ENCODE results near the gene PARP8.
"Not testable (repeated sequence)": the region's sequence is repeated elsewhere in the genome, so short reads cannot be mapped to it uniquely, and the experiment has no call there.

PARP8 gene

GRCh38 chr5:50679554-50679953 is 13.1 kb downstream of the PARP8 start:
- not testable (repeated sequence) for H3K14ac ChIP-seq (ENCODE audit: low read length in 2 of 2); H3K18ac ChIP-seq (ENCODE audit: low read depth in 1 of 2, low read length in 2 of 2); H2AK5ac ChIP-seq (ENCODE audit: low read length, severe bottlenecking); H3K4me3 ChIP-seq (ENCODE audit: insufficient read depth in 1 of 2, low read depth in 1 of 2, low read length in 2 of 2); H3K27me3 ChIP-seq (ENCODE audit: control insufficient read depth in 1 of 2, insufficient read depth in 1 of 2, low read length in 2 of 2); H3K23ac ChIP-seq (ENCODE audit: low read length in 2 of 2); H3K9ac ChIP-seq (ENCODE audit: low read length); H3K27ac ChIP-seq (ENCODE audit: low read length, poor library complexity, severe bottlenecking); H2BK15ac ChIP-seq (ENCODE audit: low read depth, poor library complexity, severe bottlenecking); H3K36me3 ChIP-seq (ENCODE audit: control insufficient read depth in 1 of 2, insufficient read depth in 2 of 2, low read depth in 1 of 2, low read length in 2 of 2); H2BK120ac ChIP-seq (ENCODE audit: low read depth, low read length); H4K8ac ChIP-seq (ENCODE audit: low read length); H3K4me2 ChIP-seq (ENCODE audit: low read length, poor library complexity, severe bottlenecking); H2BK5ac ChIP-seq (ENCODE audit: low read depth, low read length, poor library complexity, severe bottlenecking); H2AFZ ChIP-seq (ENCODE audit: low read depth, low read length); H3K79me1 ChIP-seq (replicated peaks; ENCODE audit: low read length, poor library complexity, severe bottlenecking); H3K4ac ChIP-seq (ENCODE audit: low read depth in 1 of 2, low read length in 2 of 2); H3K9me3 ChIP-seq (ENCODE audit: control insufficient read depth, low read length); H4K91ac ChIP-seq (ENCODE audit: low read length); H3K4me1 ChIP-seq (ENCODE audit: control insufficient read depth, insufficient read depth, low read depth, low read length); DNase-seq; H2BK12ac ChIP-seq (ENCODE audit: low read length in 2 of 2)
- 100% methylated on average over 2 of the region's 4 CpGs for WGBS

DNA sequence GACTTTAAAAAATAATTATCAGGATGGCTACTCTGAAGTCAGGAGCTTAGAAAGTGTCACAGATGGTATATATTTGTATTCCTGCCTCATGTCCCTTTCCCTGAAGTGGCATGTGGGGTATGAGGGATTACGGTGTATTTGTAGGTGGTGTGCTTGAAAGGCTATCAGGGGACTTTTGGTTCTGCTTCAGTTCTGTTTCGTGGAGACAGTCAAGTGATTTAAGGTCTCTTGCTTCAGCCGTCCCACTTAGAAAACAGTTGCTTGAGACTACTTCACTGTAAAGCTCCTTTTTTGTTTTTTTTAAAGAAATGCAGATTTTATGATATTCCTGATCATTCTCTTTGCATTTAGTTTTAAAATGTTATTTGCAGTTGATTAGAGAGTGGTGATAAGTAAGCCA is 18.3 kb downstream of the PARP8 start:
- no peak overlapping the region for H3K9ac ChIP-seq (ENCODE audit: low read length)
- no peak overlapping the region for H2BK120ac ChIP-seq (ENCODE audit: low read depth, low read length)
- H2BK5ac ChIP-seq (ENCODE audit: low read depth, low read length, poor library complexity, severe bottlenecking): no peak overlapping the region
- no peak overlapping the region for H4K91ac ChIP-seq (ENCODE audit: low read length)
- H4K8ac ChIP-seq (ENCODE audit: low read length): no peak overlapping the region
- H2BK15ac ChIP-seq (ENCODE audit: low read depth, poor library complexity, severe bottlenecking): no peak overlapping the region
- H3K79me1 ChIP-seq (replicated peaks; ENCODE audit: low read length, poor library complexity, severe bottlenecking): peaks cover 20% of the 10 kb centered on the region
- no peak overlapping the region for H3K4me3 ChIP-seq (ENCODE audit: insufficient read depth in 1 of 2, low read depth in 1 of 2, low read length in 2 of 2)
- no peaks in the 10 kb centered on the region for H3K36me3 ChIP-seq (ENCODE audit: control insufficient read depth in 1 of 2, insufficient read depth in 2 of 2, low read depth in 1 of 2, low read length in 2 of 2)
- 71% methylated on average over 2 of the region's 3 CpGs for WGBS
- H3K14ac ChIP-seq (ENCODE audit: low read length in 2 of 2): no peak overlapping the region
- H3K4me2 ChIP-seq (ENCODE audit: low read length, poor library complexity, severe bottlenecking): no peak overlapping the region
- H2AK5ac ChIP-seq (ENCODE audit: low read length, severe bottlenecking): no peak overlapping the region
- no peaks in the 10 kb centered on the region for H3K27me3 ChIP-seq (ENCODE audit: control insufficient read depth in 1 of 2, insufficient read depth in 1 of 2, low read length in 2 of 2)
- H3K4ac ChIP-seq (ENCODE audit: low read depth in 1 of 2, low read length in 2 of 2): no peak overlapping the region
- no peaks in the 10 kb centered on the region for H3K4me1 ChIP-seq (ENCODE audit: control insufficient read depth, insufficient read depth, low read depth, low read length)
- no peak for DNase-seq
- H3K18ac ChIP-seq (ENCODE audit: low read depth in 1 of 2, low read length in 2 of 2): no peak overlapping the region
- H3K27ac ChIP-seq (ENCODE audit: low read length, poor library complexity, severe bottlenecking): no peak overlapping the region
- H2BK12ac ChIP-seq (ENCODE audit: low read length in 2 of 2): no peak overlapping the region
- no peaks in the 10 kb centered on the region for H3K9me3 ChIP-seq (ENCODE audit: control insufficient read depth, low read length)
- no peak overlapping the region for H2AFZ ChIP-seq (ENCODE audit: low read depth, low read length)
- H3K23ac ChIP-seq (ENCODE audit: low read length in 2 of 2): no peak overlapping the region

DNA sequence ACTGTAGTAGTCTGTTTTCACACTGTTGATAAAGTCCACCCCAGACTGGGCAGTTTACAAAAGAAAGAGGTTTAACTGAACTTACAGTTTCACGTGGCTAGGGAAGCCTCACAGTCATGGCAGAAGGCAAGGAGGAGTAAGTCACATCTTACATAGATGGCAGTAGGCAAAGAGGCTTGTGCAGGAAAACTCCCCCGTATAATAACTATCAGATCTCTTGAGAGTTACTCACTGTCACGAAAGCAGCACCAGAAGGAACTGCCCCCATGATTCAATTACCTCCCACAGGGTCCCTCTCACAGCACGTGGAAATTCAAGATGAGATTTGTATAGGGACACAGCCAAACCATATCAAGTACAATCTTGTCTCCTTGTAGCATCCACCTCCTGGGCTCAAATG is 21.1 kb downstream of the PARP8 start:
- Histone ChIP-seq H2BK12ac (ENCODE audit: low read length in 2 of 2) (no peak overlapping the region), H3K4me1 (ENCODE audit: control insufficient read depth, insufficient read depth, low read depth, low read length) (no peaks in the 10 kb centered on the region), H2AK5ac (ENCODE audit: low read length, severe bottlenecking) (no peak overlapping the region), H2BK5ac (ENCODE audit: low read depth, low read length, poor library complexity, severe bottlenecking) (no peak overlapping the region), H4K8ac (ENCODE audit: low read length) (no peak overlapping the region), H3K36me3 (ENCODE audit: control insufficient read depth in 1 of 2, insufficient read depth in 2 of 2, low read depth in 1 of 2, low read length in 2 of 2) (no peaks in the 10 kb centered on the region), H3K27me3 (ENCODE audit: control insufficient read depth in 1 of 2, insufficient read depth in 1 of 2, low read length in 2 of 2) (no peaks in the 10 kb centered on the region), H3K4ac (ENCODE audit: low read depth in 1 of 2, low read length in 2 of 2) (no peak overlapping the region), H3K79me1 (replicated peaks; ENCODE audit: low read length, poor library complexity, severe bottlenecking) (peaks cover 21% of the 10 kb centered on the region), H3K4me3 (ENCODE audit: insufficient read depth in 1 of 2, low read depth in 1 of 2, low read length in 2 of 2) (no peak overlapping the region), H3K27ac (ENCODE audit: low read length, poor library complexity, severe bottlenecking) (no peak overlapping the region), H2AFZ (ENCODE audit: low read depth, low read length) (no peak overlapping the region), H3K23ac (ENCODE audit: low read length in 2 of 2) (no peak overlapping the region), H3K18ac (ENCODE audit: low read depth in 1 of 2, low read length in 2 of 2) (no peak overlapping the region), H4K91ac (ENCODE audit: low read length) (no peak overlapping the region), H3K9ac (ENCODE audit: low read length) (no peak overlapping the region), H3K4me2 (ENCODE audit: low read length, poor library complexity, severe bottlenecking) (no peak overlapping the region), H2BK120ac (ENCODE audit: low read depth, low read length) (no peak overlapping the region), H2BK15ac (ENCODE audit: low read depth, poor library complexity, severe bottlenecking) (no peak overlapping the region), H3K14ac (ENCODE audit: low read length in 2 of 2) (no peak overlapping the region), H3K9me3 (ENCODE audit: control insufficient read depth, low read length) (no peaks in the 10 kb centered on the region)
- 93% methylated on average over 4 of the region's 4 CpGs for WGBS
- no peak for DNase-seq

DNA sequence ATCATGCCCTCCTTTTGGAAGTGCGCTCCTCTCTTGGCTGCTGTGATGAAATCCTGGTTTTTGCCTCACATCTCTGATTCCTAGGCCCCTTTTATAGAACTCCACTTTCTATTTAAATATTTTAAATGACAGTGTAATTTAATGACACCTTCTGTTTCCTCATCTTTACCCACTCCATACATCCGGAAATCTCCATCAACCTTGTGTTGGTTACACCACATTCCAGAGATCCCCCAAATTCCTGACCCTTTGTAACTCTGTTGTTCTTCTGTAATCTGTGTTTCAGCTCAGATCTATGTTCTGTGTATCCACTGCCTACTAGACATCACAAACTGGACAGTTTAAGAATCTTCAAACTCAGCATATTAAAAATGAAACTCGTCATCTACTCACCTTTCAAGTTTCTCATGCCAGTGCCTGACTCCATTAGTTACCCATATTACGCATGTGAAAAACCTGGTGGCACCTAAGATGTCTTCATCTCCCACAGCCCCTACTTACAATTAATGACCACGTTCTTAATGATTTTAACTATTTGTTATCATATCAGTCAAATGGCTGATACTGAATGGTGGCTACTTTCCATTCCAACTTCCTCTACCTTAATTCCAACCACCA is 25.1 kb downstream of the PARP8 start:
- DNase-seq: no peak
- Histone ChIP-seq H2BK12ac (ENCODE audit: low read length in 2 of 2) (no peak overlapping the region), H3K36me3 (ENCODE audit: control insufficient read depth in 1 of 2, insufficient read depth in 2 of 2, low read depth in 1 of 2, low read length in 2 of 2) (no peaks in the 10 kb centered on the region), H3K27ac (ENCODE audit: low read length, poor library complexity, severe bottlenecking) (no peak overlapping the region), H3K4me1 (ENCODE audit: control insufficient read depth, insufficient read depth, low read depth, low read length) (no peaks in the 10 kb centered on the region), H2AK5ac (ENCODE audit: low read length, severe bottlenecking) (no peak overlapping the region), H3K23ac (ENCODE audit: low read length in 2 of 2) (no peak overlapping the region), H2BK15ac (ENCODE audit: low read depth, poor library complexity, severe bottlenecking) (no peak overlapping the region), H2AFZ (ENCODE audit: low read depth, low read length) (no peak overlapping the region), H3K9ac (ENCODE audit: low read length) (no peak overlapping the region), H3K14ac (ENCODE audit: low read length in 2 of 2) (no peak overlapping the region), H4K91ac (ENCODE audit: low read length) (no peak overlapping the region), H2BK5ac (ENCODE audit: low read depth, low read length, poor library complexity, severe bottlenecking) (no peak overlapping the region), H3K27me3 (ENCODE audit: control insufficient read depth in 1 of 2, insufficient read depth in 1 of 2, low read length in 2 of 2) (no peaks in the 10 kb centered on the region), H3K79me1 (replicated peaks; ENCODE audit: low read length, poor library complexity, severe bottlenecking) (peaks cover 26% of the 10 kb centered on the region), H3K18ac (ENCODE audit: low read depth in 1 of 2, low read length in 2 of 2) (no peak overlapping the region), H3K4me3 (ENCODE audit: insufficient read depth in 1 of 2, low read depth in 1 of 2, low read length in 2 of 2) (no peak overlapping the region), H2BK120ac (ENCODE audit: low read depth, low read length) (no peak overlapping the region), H4K8ac (ENCODE audit: low read length) (no peak overlapping the region), H3K4ac (ENCODE audit: low read depth in 1 of 2, low read length in 2 of 2) (no peak overlapping the region), H3K9me3 (ENCODE audit: control insufficient read depth, low read length) (no peaks in the 10 kb centered on the region), H3K4me2 (ENCODE audit: low read length, poor library complexity, severe bottlenecking) (no peak overlapping the region)
- 82% methylated on average over 4 of the region's 5 CpGs for WGBS

Measured in mesenchymal stem cell (in vitro differentiated cells and primary cell).